HCT116 (cell line): Measurements from ENCODE around the gene ARSK. TPM values are rescaled to one million over a fixed set of nuclear protein-coding genes. Genes with fewer than 3 reads are reported as not detected.

Source experiments
- ATAC-seq: fragments of 200-7000 bp; cut with Tn5 transposase; 2 replicates; pipeline ENCODE4 v1.9.1; 2020; ENCODE audit warnings: mild to moderate bottlenecking, moderate library complexity
- BruUV-seq: library from RNA; stranded (reverse); fragments of 400-500 nt; replicated peaks from 2 replicates; lab custom pipeline; 2021; lab: Mats Ljungman, UMichigan
- CTCF ChIA-PET: fragments of 300-600 bp; sonication (Branson Sonifier 250); formaldehyde crosslinking; loops from one replicate; lab custom pipeline; 2021; ENCODE audit warnings: antibody characterized with exemption; lab: Charles Lee
- POLR2A ChIA-PET: fragments of 300-600, 350-600 bp; sonication (Branson Sonifier 250); formaldehyde crosslinking; loops from one replicate; lab custom pipeline; 2021; ENCODE audit warnings: antibody characterized with exemption; lab: Charles Lee
- RAD21 ChIA-PET, 2 experiments: fragments of 300-600 bp; sonication (Branson Sonifier 250); formaldehyde crosslinking; loops; one replicate each; lab custom pipeline; 2023; ENCODE audit warnings: low total read pairs in 2 of 2; ENCODE audit not compliant: uncharacterized antibody in 2 of 2, unreplicated experiment in 2 of 2, low non-redundant PET in 1 of 2; lab: Charles Lee
- DNase-seq: peaks from one replicate; pipeline ENCODE4 v3.0.0-alpha.2; 2010; ENCODE audit warnings: low read depth, low spot score
- H2AFZ ChIP-seq: fragments of 200-600 bp; shearing (Covaris generic), sonication (generic); 2 replicates; pipeline ENCODE4 v1.6.1; 2017; ENCODE audit warnings: low read depth, mixed run types, mixed read lengths, antibody characterized with exemption, low read length; ENCODE audit not compliant: poor library complexity, severe bottlenecking
- H3K27ac ChIP-seq: 2 replicates; pipeline ENCODE4 v1.5.1; 2012; ENCODE audit warnings: low read depth, low read length
- H3K27me3 ChIP-seq: fragments of 200-600 bp; sonication (generic); 2 replicates; pipeline ENCODE4 v1.6.1; 2016; ENCODE audit warnings: mixed run types, low read length, mixed read lengths; ENCODE audit not compliant: insufficient read depth
- H3K36me3 ChIP-seq, 2 experiments: fragments of 200-500 bp in 1 of 2; fragments of 200-600 bp in 1 of 2; sonication (Bioruptor generic) in 1 of 2; sonication (generic) in 1 of 2; 2 replicates each; pipeline versions ENCODE4 v1.5.1 to v1.6.1; 2014 to 2016; ENCODE audit warnings: low read length in 2 of 2, inconsistent platforms in 1 of 2, mixed read lengths in 1 of 2, mixed run types in 1 of 2; ENCODE audit not compliant: insufficient read depth in 2 of 2, control insufficient read depth in 1 of 2
- H3K4me1 ChIP-seq, 2 experiments: fragments of 200-600 bp in 1 of 2; sonication (generic) in 1 of 2; 2 replicates each; pipeline versions ENCODE4 v1.5.1 to v1.6.1; 2012 to 2017; ENCODE audit warnings: low read length in 2 of 2, inconsistent platforms in 1 of 2, mild to moderate bottlenecking in 1 of 2, mixed read lengths in 1 of 2, mixed run types in 1 of 2, moderate library complexity in 1 of 2; ENCODE audit not compliant: insufficient read depth in 2 of 2, control insufficient read depth in 1 of 2
- H3K4me2 ChIP-seq: fragments of 200-600 bp; sonication (generic); 2 replicates; pipeline ENCODE4 v1.6.1; 2017; ENCODE audit warnings: mixed run types, low read length, mixed read lengths
- H3K4me3 ChIP-seq, 2 experiments: fragments of 200-600 bp in 1 of 2; sonication (generic) in 1 of 2; replicated peaks in 1 of 2; 2 replicates each; pipeline ENCODE4 v1.5.1; 2011 to 2016; ENCODE audit warnings: low read length in 2 of 2, control low read depth in 1 of 2, low read depth in 1 of 2, mild to moderate bottlenecking in 1 of 2, mixed read lengths in 1 of 2, mixed run types in 1 of 2
- H3K79me2 ChIP-seq: fragments of 200-600 bp; sonication (generic); 2 replicates; pipeline ENCODE4 v1.6.1; 2017; ENCODE audit warnings: mild to moderate bottlenecking, mixed run types, low read length, moderate library complexity, mixed read lengths; ENCODE audit not compliant: insufficient read depth
- H3K9ac ChIP-seq: fragments of 200-600 bp; sonication (generic); 2 replicates; pipeline ENCODE4 v1.6.1; 2016; ENCODE audit warnings: low read length, mixed read lengths
- H3K9me2 ChIP-seq: fragments of 200-600 bp; sonication (generic), shearing (Covaris generic); 2 replicates; pipeline ENCODE4 v1.6.1; 2017; ENCODE audit warnings: mixed run types, mild to moderate bottlenecking, moderate library complexity; ENCODE audit not compliant: insufficient read depth
- H3K9me3 ChIP-seq, 2 experiments: fragments of 200-500 bp in 1 of 2; fragments of 200-600 bp in 1 of 2; sonication (Bioruptor generic) in 1 of 2; sonication (generic) in 1 of 2; 2 replicates each; pipeline ENCODE4 v1.6.1; 2014 to 2017; ENCODE audit warnings: low read length in 2 of 2, mixed read lengths in 2 of 2, inconsistent platforms in 1 of 2, low read depth in 1 of 2, mild to moderate bottlenecking in 1 of 2, mixed run types in 1 of 2, moderate library complexity in 1 of 2; ENCODE audit not compliant: control insufficient read depth in 1 of 2, insufficient read depth in 1 of 2
- H4K20me1 ChIP-seq: fragments of 200-600 bp; sonication (generic), shearing (Covaris generic); 2 replicates; pipeline ENCODE4 v1.6.1; 2017; ENCODE audit warnings: mixed run types, mild to moderate bottlenecking, moderate library complexity; ENCODE audit not compliant: insufficient read depth
- ELF1 ChIP-seq: IDR thresholded peaks from 2 replicates; pipeline ENCODE4 v1.6.1; 2012; ENCODE audit warnings: low read depth, borderline replicate concordance
- EZH2phosphoT487 ChIP-seq: fragments of 200-600 bp; IDR thresholded peaks from 2 replicates; pipeline ENCODE4 v1.6.1; 2018; ENCODE audit warnings: antibody characterized with exemption, borderline replicate concordance
- JUND ChIP-seq: IDR thresholded peaks from 2 replicates; pipeline ENCODE4 v1.6.1; 2012
- POLR2A ChIP-seq: IDR thresholded peaks from 2 replicates; pipeline ENCODE4 v1.7.0; 2011; ENCODE audit warnings: borderline replicate concordance; ENCODE audit not compliant: insufficient read depth, insufficient read length; ENCODE audit errors: extremely low read depth
- POLR2AphosphoS5 ChIP-seq: IDR thresholded peaks from 2 replicates; pipeline ENCODE4 v1.6.1; 2011; ENCODE audit warnings: mild to moderate bottlenecking, low read depth, low read length, moderate library complexity
- TCF7L2 ChIP-seq: IDR thresholded peaks from 2 replicates; pipeline ENCODE4 v1.7.0; 2011; ENCODE audit warnings: borderline replicate concordance, inconsistent platforms; ENCODE audit not compliant: insufficient read depth, insufficient read length; ENCODE audit errors: extremely low read depth
- ZBTB33 ChIP-seq: IDR thresholded peaks from 2 replicates; pipeline ENCODE4 v1.6.1; 2011; ENCODE audit warnings: mild to moderate bottlenecking, low read length, moderate library complexity; ENCODE audit not compliant: insufficient replicate concordance; ENCODE audit errors: extremely low read depth
- ZNF274 ChIP-seq: fragments of 200-500 bp; sonication (Bioruptor generic); IDR thresholded peaks from 2 replicates; pipeline ENCODE4 v1.6.1; 2014; ENCODE audit warnings: mild to moderate bottlenecking, low read depth, low read length, inconsistent platforms
- intact Hi-C: fragments of 100-400 bp; cut with micrococcal nuclease; formaldehyde crosslinking; loops from 2 replicates; pipeline ENCODE4 v1.10.0; 2022
- total RNA-seq: library from RNA; stranded (reverse); gene quantifications from one replicate; pipeline ENCODE4 v1.2.1, GENCODE V29; 2021; ENCODE audit not compliant: unreplicated experiment
- TF ChIP-seq, protein P1 (sequence below): IDR thresholded peaks from 2 replicates; pipeline ENCODE4 v1.6.1; 2012

The ARSK gene
- total RNA-seq, 1 experiment from 2014 or later = 4.6 TPM

GRCh38 chr5:95511606-95512005 lies 43.3 kb upstream of the ARSK start:
- no peaks in the 10 kb centered on the region for H3K4me1 ChIP-seq
- no peaks in the 10 kb centered on the region for H3K9me2 ChIP-seq
- no peaks in the 10 kb centered on the region for H3K27me3 ChIP-seq
- no peaks in the 10 kb centered on the region for H4K20me1 ChIP-seq
- DNase-seq = no peak
- no peak for ATAC-seq
- H2AFZ ChIP-seq = no peak overlapping the region
- H3K27ac ChIP-seq = no peak overlapping the region
- TF ChIP-seq, protein P1, sequence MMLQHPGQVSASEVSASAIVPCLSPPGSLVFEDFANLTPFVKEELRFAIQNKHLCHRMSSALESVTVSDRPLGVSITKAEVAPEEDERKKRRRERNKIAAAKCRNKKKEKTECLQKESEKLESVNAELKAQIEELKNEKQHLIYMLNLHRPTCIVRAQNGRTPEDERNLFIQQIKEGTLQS = no peak
- TF ChIP-seq JUND (no peak), ELF1 (no peak), EZH2phosphoT487 (no peak), ZNF274 (no peak), POLR2A (no peak), POLR2AphosphoS5 (no peak), ZBTB33 (no peak), TCF7L2 (no peak)
- peaks cover 11 to 13% of the 10 kb centered on the region in 2 experiments; a peak in 3 of 4 replicates for H3K36me3 ChIP-seq
- no peaks in the 10 kb centered on the region for H3K79me2 ChIP-seq
- no peak overlapping the region for H3K4me3 ChIP-seq
- H3K9ac ChIP-seq = no peak overlapping the region
- BruUV-seq = no TSS peak
- intact Hi-C loops = no loop called here
- H3K4me2 ChIP-seq = no peak overlapping the region
- ChIA-PET POLR2A (no interaction called here), RAD21 (no interaction called here), CTCF (no interaction called here)
- H3K9me3 ChIP-seq = no peaks in the 10 kb centered on the region
